WTC11 (cell line): Measurements from ENCODE around the gene NDUFV1.
A peak's percentile ranks its signal among the peaks of the same experiment; 100 is the strongest.

Experiments used
- CREM ChIP-seq: sonication (generic); formaldehyde crosslinking; IDR thresholded peaks from 2 replicates; pipeline ENCODE4 v1.8.1; 2022; ENCODE audit warnings: mild to moderate bottlenecking, missing genetic modification reagents, moderate library complexity
- CTCF ChIP-seq: fragments of 200-600 bp; IDR thresholded peaks from 2 replicates; pipeline ENCODE4 v1.8.0; 2022; ENCODE audit warnings: antibody characterized with exemption
- ESRRA ChIP-seq: sonication (generic); formaldehyde crosslinking; IDR thresholded peaks from 2 replicates; pipeline ENCODE4 v1.8.1; 2022; ENCODE audit warnings: mild to moderate bottlenecking, missing genetic modification reagents, borderline replicate concordance
- FOXP4 ChIP-seq: sonication (generic); formaldehyde crosslinking; IDR thresholded peaks from 2 replicates; pipeline ENCODE4 v1.8.0; 2022; ENCODE audit warnings: mild to moderate bottlenecking, missing genetic modification reagents
- GABPB1 ChIP-seq: sonication (generic); formaldehyde crosslinking; IDR thresholded peaks from 2 replicates; pipeline ENCODE4 v1.8.1; 2023; ENCODE audit warnings: mild to moderate bottlenecking, missing genetic modification reagents
- TP53 ChIP-seq: sonication (generic); formaldehyde crosslinking; IDR thresholded peaks from 2 replicates; pipeline ENCODE4 v1.8.1; 2023; ENCODE audit warnings: mild to moderate bottlenecking, missing genetic modification reagents
- USF1 ChIP-seq: sonication (generic); formaldehyde crosslinking; IDR thresholded peaks from 2 replicates; pipeline ENCODE4 v1.8.0; 2022; ENCODE audit warnings: mild to moderate bottlenecking, missing genetic modification reagents
- ZBTB21 ChIP-seq: sonication (generic); formaldehyde crosslinking; IDR thresholded peaks from 2 replicates; pipeline ENCODE4 v1.8.1; 2023; ENCODE audit warnings: mild to moderate bottlenecking, missing genetic modification reagents, borderline replicate concordance
- ZMAT4 ChIP-seq: fragments of 250-450 bp; sonication (Bioruptor Pico); IDR thresholded peaks from 2 replicates; pipeline ENCODE4 v1.9.0; 2021; ENCODE audit warnings: mild to moderate bottlenecking
- ZNF121 ChIP-seq: sonication (generic); formaldehyde crosslinking; IDR thresholded peaks from 2 replicates; pipeline ENCODE4 v1.8.0; 2023; ENCODE audit warnings: missing genetic modification reagents
- ZNF281 ChIP-seq: sonication (generic); formaldehyde crosslinking; IDR thresholded peaks from 2 replicates; pipeline ENCODE4 v1.8.0; 2023; ENCODE audit warnings: mild to moderate bottlenecking, missing genetic modification reagents
- ZNF425 ChIP-seq: fragments of 250-450 bp; sonication (Bioruptor Pico); conservative IDR thresholded peaks from 2 replicates; pipeline ENCODE4 v1.9.0; 2021; ENCODE audit warnings: mild to moderate bottlenecking

GRCh38 chr11:67626970-67627369 lies 20.2 kb downstream of the NDUFV1 start:
- no peak for TF ChIP-seq ZMAT4 (CRISPR knock-in tag)
- TF ChIP-seq FOXP4 (CRISPR knock-in tag), result no peak
- no peak for TF ChIP-seq CREM (CRISPR knock-in tag)
- TF ChIP-seq GABPB1 (CRISPR knock-in tag), result no peak
- TF ChIP-seq ZBTB21 (CRISPR knock-in tag), result no peak
- no peak for TF ChIP-seq TP53 (CRISPR knock-in tag)
- TF ChIP-seq ZNF281, result no peak
- peak; percentile 43; the same call in 1 of the 2 replicates for TF ChIP-seq USF1
- no peak for TF ChIP-seq CTCF
- no peak for TF ChIP-seq ESRRA
- TF ChIP-seq ZNF425, result no peak
- TF ChIP-seq ZNF121 (CRISPR knock-in tag), result no peak
